Mucosa of descending colon (tissue), 3 donors: ENCODE data around the gene DDX11. TPM values are rescaled to one million over a fixed set of nuclear protein-coding genes. Genes with fewer than 3 reads are reported as not detected.

ENCODE experiments used
- total RNA-seq, 3 donors: library from RNA; stranded (reverse); fragmentation: NEBNext Ultra II Directional in 2 of 3; extraction: Animal tissue kit (Norgen Biotek cat#: 25700) in 2 of 3; gene quantifications; one replicate each; pipeline versions ENCODE4 v1.2.1 to v1.2.4, GENCODE V29; 2021 to 2023
- donor health status: DM: no; HTN: no; CAD: no; lungs with moderate emphysema.
- donor health status: DM: no; HTN: no; CAD: no.
- donor health status: DM: no; HTN: yes; CAD: no.

DDX11 gene
- total RNA-seq, 3 donors from 2014 or later: 36.3 to 49.7 (median 37.1) TPM

Other genes starting within 250 kb of the DDX11 start
- 10 to 100 TPM in 1 of 3 donors, 1 to 10 TPM in 2; 3.2 to 19.9 (median 4.2) TPM for gene TSPAN11, start 147.1 kb upstream of the DDX11 start, total RNA-seq